Astrocyte (in vitro differentiated cells and primary cell): Measurements from ENCODE around the gene FILIP1L.

Experiments
- EZH2 ChIP-seq: IDR thresholded peaks from 2 replicates; pipeline ENCODE4 v1.6.1; 2012; ENCODE audit warnings: mild to moderate bottlenecking, low read length, inconsistent platforms; ENCODE audit not compliant: insufficient read depth
- TF ChIP-seq, protein P1 (sequence below): IDR thresholded peaks from 2 replicates; pipeline ENCODE4 v1.5.1; 2011; ENCODE audit warnings: low read depth, mild to moderate bottlenecking, inconsistent platforms, low read length, moderate library complexity; ENCODE audit not compliant: insufficient read depth

DNA sequence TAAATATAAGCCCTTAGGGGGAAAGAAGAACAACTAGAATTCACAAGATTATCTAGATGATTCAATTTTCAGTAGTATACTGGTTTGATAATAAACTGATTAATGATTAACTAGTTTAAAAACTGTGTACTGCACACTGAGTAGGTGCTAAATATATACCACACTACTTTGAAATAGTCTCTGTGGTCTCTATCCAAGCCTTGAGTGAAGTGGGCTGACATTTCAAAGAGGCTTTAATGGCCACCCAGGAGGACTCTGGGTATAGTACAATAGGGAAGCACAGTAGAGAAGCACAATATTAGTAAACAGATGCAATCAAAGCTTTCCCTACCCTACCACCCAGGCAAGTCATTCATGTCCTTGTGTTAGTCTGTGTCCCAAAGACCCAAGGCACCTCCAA, 46.7 kb downstream of the FILIP1L start:
- TF ChIP-seq, protein P1, sequence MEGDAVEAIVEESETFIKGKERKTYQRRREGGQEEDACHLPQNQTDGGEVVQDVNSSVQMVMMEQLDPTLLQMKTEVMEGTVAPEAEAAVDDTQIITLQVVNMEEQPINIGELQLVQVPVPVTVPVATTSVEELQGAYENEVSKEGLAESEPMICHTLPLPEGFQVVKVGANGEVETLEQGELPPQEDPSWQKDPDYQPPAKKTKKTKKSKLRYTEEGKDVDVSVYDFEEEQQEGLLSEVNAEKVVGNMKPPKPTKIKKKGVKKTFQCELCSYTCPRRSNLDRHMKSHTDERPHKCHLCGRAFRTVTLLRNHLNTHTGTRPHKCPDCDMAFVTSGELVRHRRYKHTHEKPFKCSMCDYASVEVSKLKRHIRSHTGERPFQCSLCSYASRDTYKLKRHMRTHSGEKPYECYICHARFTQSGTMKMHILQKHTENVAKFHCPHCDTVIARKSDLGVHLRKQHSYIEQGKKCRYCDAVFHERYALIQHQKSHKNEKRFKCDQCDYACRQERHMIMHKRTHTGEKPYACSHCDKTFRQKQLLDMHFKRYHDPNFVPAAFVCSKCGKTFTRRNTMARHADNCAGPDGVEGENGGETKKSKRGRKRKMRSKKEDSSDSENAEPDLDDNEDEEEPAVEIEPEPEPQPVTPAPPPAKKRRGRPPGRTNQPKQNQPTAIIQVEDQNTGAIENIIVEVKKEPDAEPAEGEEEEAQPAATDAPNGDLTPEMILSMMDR = no peak
- no peak for TF ChIP-seq EZH2
